IgD-negative memory B cell (primary cell): Measurements from ENCODE around the gene HASPIN. TPM values are rescaled to one million over a fixed set of nuclear protein-coding genes. Genes with fewer than 3 reads are reported as not detected.
"Not testable (repeated sequence)": the region's sequence is repeated elsewhere in the genome, so short reads cannot be mapped to it uniquely, and the experiment has no call there.

Experiments
- H3K27ac Mint-ChIP-seq, 3 donors: one replicate each; pipeline ENCODE4 v1.8.0; 2020 to 2022; ENCODE audit warnings: mild to moderate bottlenecking in 3 of 3, mixed read lengths in 3 of 3, moderate library complexity in 1 of 3
- H3K27me3 Mint-ChIP-seq: one replicate; pipeline ENCODE4 v1.8.0; 2021; ENCODE audit warnings: mixed read lengths
- H3K36me3 Mint-ChIP-seq: one replicate; pipeline ENCODE4 v1.8.0; 2020; ENCODE audit warnings: mild to moderate bottlenecking, mixed read lengths
- H3K4me1 Mint-ChIP-seq, 3 donors: one replicate each; pipeline ENCODE4 v1.8.0; 2020 to 2022; ENCODE audit warnings: mixed read lengths in 3 of 3, mild to moderate bottlenecking in 1 of 3
- H3K4me3 Mint-ChIP-seq, 4 donors: one replicate each; pipeline ENCODE4 v1.8.0; 2020 to 2022; ENCODE audit warnings: mild to moderate bottlenecking in 4 of 4, mixed read lengths in 4 of 4, moderate library complexity in 3 of 4
- H3K9me3 Mint-ChIP-seq, 3 donors: one replicate each; pipeline ENCODE4 v1.8.0; 2020 to 2021; ENCODE audit warnings: mixed read lengths in 3 of 3, mild to moderate bottlenecking in 1 of 3
- polyA plus RNA-seq: library from polyadenylated mRNA; unstranded; fragments of 300-500 nt; fragmentation: Illumina TruSeq; gene quantifications from one replicate; pipeline ENCODE4 v1.2.3, GENCODE V29; 2021

The HASPIN gene
- polyA plus RNA-seq, 1 donor from 2014 or later: 0.34 TPM

DNA sequence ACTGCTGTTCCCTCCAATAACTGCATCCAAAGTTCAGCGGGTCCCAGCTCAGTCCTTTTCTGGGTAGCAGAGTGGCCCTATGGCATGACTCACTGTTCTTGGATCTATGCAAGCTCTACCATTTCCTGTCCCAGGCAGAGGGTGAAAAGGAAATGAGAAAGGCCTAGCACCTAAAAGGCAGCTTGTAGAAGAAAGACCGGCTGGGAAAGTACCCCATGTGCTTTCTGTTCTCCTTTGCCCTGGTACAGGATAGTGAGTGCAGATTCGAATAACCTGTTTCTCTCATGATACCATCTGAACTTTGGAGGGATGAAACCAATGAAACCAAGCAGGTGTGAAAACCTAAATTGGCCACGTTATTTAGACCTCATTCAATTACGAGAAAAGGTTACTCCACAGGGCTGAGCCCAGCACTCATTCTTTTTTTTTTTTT lies 12.7 kb upstream of the HASPIN start:
- Mint-ChIP-seq H3K27ac (peak overlapping the region; percentile 82 to 97 (median 84)), H3K36me3 (peaks cover 2% of the 10 kb centered on the region), H3K4me3 (peak overlapping the region; percentile 66 to 86 (median 81)), H3K27me3 (no peaks in the 10 kb centered on the region), H3K4me1 (peaks cover 38 to 40% (median 38%) of the 10 kb centered on the region in 3 donors), H3K9me3 (no peaks in the 10 kb centered on the region)

- Mint-ChIP-seq H3K27ac (peak overlapping the region; percentile 21 to 82 (median 54)), H3K4me1 (peaks cover 43 to 50% (median 48%) of the 10 kb centered on the region in 3 donors), H3K4me3 (peak overlapping the region in 3 of 4 donors; percentile 19 to 86 (median 48)), H3K36me3 (peaks cover 6% of the 10 kb centered on the region), H3K27me3 (no peaks in the 10 kb centered on the region), H3K9me3 (no peaks in the 10 kb centered on the region)
Observed at GRCh38 chr17:3712811-3713463, 10.8 kb upstream of the HASPIN start.

DNA sequence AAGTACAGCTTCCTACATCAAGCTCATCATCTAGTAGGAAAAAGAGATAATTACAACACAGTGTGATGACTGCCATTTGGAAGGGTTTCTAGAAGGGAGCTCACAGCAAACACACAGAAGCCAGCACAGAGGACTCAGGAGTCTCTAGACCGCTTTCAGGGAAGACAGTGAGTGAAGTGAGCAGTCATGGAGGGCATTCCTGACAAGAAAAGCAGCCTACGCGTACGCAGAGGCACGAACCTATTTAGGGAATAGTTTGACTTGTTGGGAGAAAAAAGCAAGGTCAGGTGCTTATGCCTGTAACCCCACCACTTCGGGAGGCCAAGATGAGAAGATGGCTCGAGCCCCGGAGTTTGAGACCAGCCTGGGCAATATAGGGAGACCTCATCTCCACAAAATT lies 8.4 kb upstream of the HASPIN start:
- Mint-ChIP-seq H3K9me3 (no peaks in the 10 kb centered on the region), H3K27me3 (no peaks in the 10 kb centered on the region), H3K27ac (peak overlapping the region in 1 of 3 donors; percentile 71), H3K4me1 (peaks cover 38 to 48% (median 40%) of the 10 kb centered on the region in 3 donors), H3K36me3 (peaks cover 6% of the 10 kb centered on the region), H3K4me3 (peak overlapping the region in 2 of 4 donors; percentile 47 to 67)

DNA sequence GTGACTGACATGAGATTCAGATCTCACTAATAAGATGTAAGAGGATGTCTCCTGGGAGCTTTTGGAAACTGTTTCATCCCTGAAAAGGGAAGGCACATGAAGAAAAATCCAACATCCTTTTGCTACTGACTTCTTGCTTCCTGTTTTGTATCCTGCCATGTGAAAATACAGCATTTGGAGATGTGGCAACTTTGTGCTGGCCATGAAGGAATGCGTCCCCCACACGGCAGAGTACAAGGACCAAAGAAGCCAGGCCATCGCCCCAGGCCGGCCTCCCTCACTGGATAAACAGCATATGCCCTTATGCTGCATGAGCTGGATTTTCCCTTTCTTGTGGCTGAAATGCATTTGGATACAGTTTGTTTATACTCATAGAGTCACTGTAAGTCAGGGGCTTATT lies 5.5 kb upstream of the HASPIN start:
- Mint-ChIP-seq H3K4me1 (peaks cover 30 to 38% (median 38%) of the 10 kb centered on the region in 3 donors), H3K36me3 (peaks cover 5% of the 10 kb centered on the region), H3K27ac (peak overlapping the region in 1 of 3 donors; percentile 30), H3K4me3 (peak overlapping the region in 2 of 4 donors; percentile 50 to 60), H3K27me3 (no peaks in the 10 kb centered on the region), H3K9me3 (no peaks in the 10 kb centered on the region)

- H3K4me1 Mint-ChIP-seq: peaks cover 30 to 38% (median 38%) of the 10 kb centered on the region in 3 donors
- H3K9me3 Mint-ChIP-seq: no peaks in the 10 kb centered on the region
- no peaks in the 10 kb centered on the region for H3K27me3 Mint-ChIP-seq
- H3K4me3 Mint-ChIP-seq: peak overlapping the region in 1 of 4 donors; percentile 16
- H3K27ac Mint-ChIP-seq: no peak overlapping the region
- peaks cover 5% of the 10 kb centered on the region for H3K36me3 Mint-ChIP-seq
Observed at GRCh38 chr17:3719265-3719664, 4.4 kb upstream of the HASPIN start.

DNA sequence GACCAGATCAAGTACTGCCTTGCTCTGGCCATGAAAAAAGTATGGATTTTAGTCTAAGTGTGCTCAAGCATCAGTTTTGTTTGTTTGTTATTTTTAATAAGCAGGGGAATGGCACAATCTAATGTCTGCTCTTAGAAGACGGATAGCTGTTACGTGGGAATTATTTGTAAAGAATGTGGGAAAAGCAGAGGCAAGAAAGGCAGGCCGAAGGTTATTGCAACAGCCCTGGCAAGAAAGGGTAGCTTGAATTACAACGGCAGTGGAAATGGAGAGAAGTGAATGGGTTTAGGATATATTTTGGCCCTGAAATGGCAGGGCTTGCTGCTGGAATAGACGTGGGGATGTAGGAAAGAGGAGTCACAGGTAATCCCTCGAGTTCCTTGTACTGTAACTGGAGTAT lies 987 bp upstream of the HASPIN start:
- H3K9me3 Mint-ChIP-seq: no peaks in the 10 kb centered on the region

DNA sequence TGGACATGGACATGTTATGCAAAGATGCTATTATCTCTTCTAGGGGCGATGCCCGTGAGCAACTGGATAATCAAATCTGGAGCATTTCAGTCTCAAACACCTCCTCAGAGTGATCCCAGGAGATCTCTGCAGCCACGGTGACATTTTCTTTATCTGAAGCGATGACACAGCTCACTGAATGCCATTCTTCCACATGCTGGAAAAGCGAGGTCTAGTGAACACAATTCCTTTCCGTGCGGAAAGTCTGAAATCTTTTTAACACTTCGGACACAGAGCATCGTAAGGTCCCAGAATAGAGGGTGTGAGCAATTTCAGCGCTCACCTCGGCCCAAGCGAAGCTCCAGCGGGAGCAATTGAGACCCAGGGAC lies 531 bp upstream of the HASPIN start:
- no peaks in the 10 kb centered on the region for H3K9me3 Mint-ChIP-seq
- peak overlapping the region; percentile 94 to 99 (median 96) for H3K4me3 Mint-ChIP-seq
- H3K27me3 Mint-ChIP-seq: no peaks in the 10 kb centered on the region
- H3K36me3 Mint-ChIP-seq: peaks cover 2% of the 10 kb centered on the region
- peaks cover 38 to 50% (median 42%) of the 10 kb centered on the region in 3 donors for H3K4me1 Mint-ChIP-seq
- peak overlapping the region; percentile 81 to 95 (median 91) for H3K27ac Mint-ChIP-seq

More for the DNA sequence above, 987 bp upstream of the HASPIN start:
- no peaks in the 10 kb centered on the region for H3K27me3 Mint-ChIP-seq
- peaks cover 2% of the 10 kb centered on the region for H3K36me3 Mint-ChIP-seq
- peaks cover 37 to 49% (median 43%) of the 10 kb centered on the region in 3 donors for H3K4me1 Mint-ChIP-seq
- H3K4me3 Mint-ChIP-seq: peak overlapping the region; percentile 94 to 99 (median 96)
- H3K27ac Mint-ChIP-seq: peak overlapping the region; percentile 81 to 95 (median 91)

DNA sequence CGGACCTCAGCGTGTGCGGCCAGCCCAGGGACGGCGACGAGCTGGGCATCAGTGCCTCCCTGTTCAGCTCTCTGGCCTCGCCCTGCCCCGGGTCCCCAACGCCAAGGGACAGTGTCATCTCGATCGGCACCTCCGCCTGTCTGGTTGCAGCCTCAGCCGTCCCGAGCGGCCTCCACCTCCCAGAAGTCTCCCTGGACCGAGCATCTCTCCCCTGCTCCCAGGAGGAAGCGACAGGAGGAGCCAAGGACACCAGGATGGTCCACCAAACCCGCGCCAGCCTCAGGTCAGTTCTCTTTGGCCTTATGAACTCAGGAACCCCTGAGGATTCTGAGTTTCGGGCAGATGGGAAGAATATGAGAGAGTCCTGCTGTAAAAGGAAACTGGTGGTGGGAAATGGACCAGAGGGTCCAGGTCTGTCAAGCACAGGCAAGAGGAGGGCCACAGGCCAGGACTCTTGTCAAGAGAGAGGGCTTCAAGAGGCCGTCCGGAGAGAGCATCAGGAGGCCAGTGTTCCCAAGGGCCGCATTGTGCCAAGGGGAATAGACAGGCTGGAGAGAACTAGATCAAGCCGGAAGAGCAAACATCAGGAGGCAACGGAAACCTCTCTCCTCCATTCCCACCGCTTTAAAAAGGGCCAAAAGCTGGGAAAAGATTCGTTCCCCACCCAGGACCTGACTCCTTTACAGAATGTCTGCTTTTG lies 825 bp downstream of the HASPIN start:
- Mint-ChIP-seq H3K4me1 (peaks cover 38 to 49% (median 42%) of the 10 kb centered on the region in 3 donors), H3K27me3 (no peaks in the 10 kb centered on the region), H3K36me3 (peaks cover 2% of the 10 kb centered on the region), H3K4me3 (peak overlapping the region; percentile 88 to 95 (median 94)), H3K9me3 (no peaks in the 10 kb centered on the region), H3K27ac (peak overlapping the region; percentile 47 to 66 (median 57))

- Mint-ChIP-seq H3K4me1 (peaks cover 32 to 44% (median 36%) of the 10 kb centered on the region in 3 donors), H3K36me3 (no peaks in the 10 kb centered on the region), H3K9me3 (no peaks in the 10 kb centered on the region), H3K27me3 (no peaks in the 10 kb centered on the region), H3K27ac (peak overlapping the region in 2 of 3 donors; percentile 52 to 85), H3K4me3 (peak overlapping the region; percentile 33 to 89 (median 64))
Observed at GRCh38 chr17:3727041-3727440, 3.3 kb downstream of the HASPIN start.

DNA sequence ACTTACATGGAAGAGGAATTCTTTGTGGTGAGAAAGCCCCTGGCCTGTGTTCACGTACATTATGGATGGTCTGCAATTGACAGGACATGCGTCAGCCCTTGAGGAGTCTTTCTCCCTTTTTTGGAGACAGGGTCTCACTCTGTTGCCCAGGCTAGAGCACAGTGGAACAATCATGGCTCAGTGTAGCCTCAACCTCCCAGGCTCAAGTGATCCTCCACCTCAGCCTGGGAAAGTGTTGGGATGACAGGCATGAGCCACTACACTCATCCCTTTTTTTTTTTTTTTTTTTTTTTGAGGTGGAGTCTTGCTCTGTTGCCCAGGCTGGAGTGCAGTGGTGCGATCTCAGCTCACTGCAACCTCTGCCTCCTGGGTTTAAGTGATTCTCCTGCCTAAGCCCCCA lies 4.4 kb downstream of the HASPIN start:
- H3K36me3 Mint-ChIP-seq, H3K27ac Mint-ChIP-seq, H3K9me3 Mint-ChIP-seq, H3K27me3 Mint-ChIP-seq: not testable (repeated sequence)
- Mint-ChIP-seq H3K4me3 (peak overlapping the region in 1 of 4 donors; percentile 52), H3K4me1 (peaks cover 29 to 42% (median 31%) of the 10 kb centered on the region in 3 donors)

DNA sequence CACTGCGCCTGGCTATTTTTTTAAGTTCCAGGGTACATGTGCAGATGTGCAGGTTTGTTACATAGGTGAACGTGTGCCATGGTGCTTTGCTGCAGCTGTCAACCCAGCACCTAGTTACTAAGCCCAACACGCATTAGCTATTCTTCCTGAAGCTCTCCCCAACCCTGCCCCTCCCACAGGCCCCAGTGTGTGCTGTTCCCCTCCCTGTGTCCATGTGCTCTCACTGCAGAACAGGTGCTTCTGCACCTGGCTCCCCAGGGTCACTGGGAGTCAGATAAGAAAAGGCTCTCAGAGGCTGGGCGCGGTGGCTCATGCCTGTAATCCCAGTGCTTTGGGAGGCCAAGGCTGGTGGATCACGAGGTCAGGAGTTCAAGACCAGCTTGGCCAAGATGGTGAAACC lies 6.2 kb downstream of the HASPIN start:
- H3K4me3 Mint-ChIP-seq: peak overlapping the region in 1 of 4 donors; percentile 41
- H3K27ac Mint-ChIP-seq: no peak overlapping the region
- H3K4me1 Mint-ChIP-seq: peaks cover 24 to 44% (median 25%) of the 10 kb centered on the region in 3 donors
- H3K9me3 Mint-ChIP-seq: no peaks in the 10 kb centered on the region
- no peaks in the 10 kb centered on the region for H3K27me3 Mint-ChIP-seq
- no peaks in the 10 kb centered on the region for H3K36me3 Mint-ChIP-seq

GRCh38 chr17:3730881-3731429 lies 7.3 kb downstream of the HASPIN start:
- Mint-ChIP-seq H3K4me1 (peaks cover 15 to 34% (median 20%) of the 10 kb centered on the region in 3 donors), H3K27ac (peak overlapping the region in 1 of 3 donors; percentile 27), H3K9me3 (no peaks in the 10 kb centered on the region), H3K36me3 (no peaks in the 10 kb centered on the region), H3K27me3 (no peaks in the 10 kb centered on the region), H3K4me3 (peak overlapping the region in 1 of 4 donors; percentile 58)

DNA sequence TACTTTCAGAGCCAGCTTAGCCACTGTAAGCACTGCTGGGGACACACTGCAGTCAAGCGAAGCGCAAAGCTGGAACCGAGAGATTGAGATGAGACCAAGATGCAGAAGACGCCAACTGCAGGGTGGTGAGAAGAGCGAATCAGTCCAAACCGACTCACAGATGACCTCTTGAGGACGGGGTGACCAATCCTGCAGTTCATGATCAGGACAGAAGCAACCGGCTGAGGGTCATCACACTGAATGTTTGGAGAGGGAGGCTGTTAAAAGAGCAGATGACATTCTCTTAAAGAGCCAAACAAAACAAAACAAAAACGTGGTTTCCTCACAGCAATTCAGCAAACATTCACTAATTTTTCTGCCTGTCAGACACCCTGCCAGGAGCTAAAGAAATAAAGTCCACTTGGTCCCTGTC lies 8.5 kb downstream of the HASPIN start:
- Mint-ChIP-seq H3K9me3 (no peaks in the 10 kb centered on the region), H3K36me3 (no peaks in the 10 kb centered on the region), H3K4me1 (peaks cover 7 to 26% (median 18%) of the 10 kb centered on the region in 3 donors), H3K4me3 (peak overlapping the region; percentile 3 to 82 (median 56)), H3K27me3 (no peaks in the 10 kb centered on the region), H3K27ac (peak overlapping the region in 1 of 3 donors; percentile 71)

DNA sequence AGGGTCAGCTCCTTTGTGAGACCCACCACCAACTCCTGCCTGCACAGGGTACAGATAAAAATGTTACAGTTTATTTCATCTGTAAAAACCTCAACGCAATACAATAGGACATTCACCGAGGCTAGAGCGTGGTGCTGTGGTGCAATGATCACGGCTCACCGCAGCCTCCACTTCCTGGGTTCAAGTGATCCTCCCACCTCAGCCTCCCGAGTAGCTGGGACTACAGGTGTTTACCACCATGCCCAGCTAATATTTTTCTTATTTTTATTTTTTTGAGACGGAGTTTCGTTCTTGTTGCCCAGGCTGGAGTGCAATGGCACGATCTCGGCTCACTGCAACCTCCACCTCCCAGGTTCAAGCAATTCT lies 11.2 kb downstream of the HASPIN start:
- H3K4me1 Mint-ChIP-seq: peaks cover 20 to 38% (median 24%) of the 10 kb centered on the region in 3 donors
- H3K4me3 Mint-ChIP-seq, H3K27me3 Mint-ChIP-seq, H3K36me3 Mint-ChIP-seq, H3K9me3 Mint-ChIP-seq, H3K27ac Mint-ChIP-seq: not testable (repeated sequence)

GRCh38 chr17:3735515-3735914 lies 11.8 kb downstream of the HASPIN start:
- no peaks in the 10 kb centered on the region for H3K9me3 Mint-ChIP-seq
- H3K36me3 Mint-ChIP-seq: no peaks in the 10 kb centered on the region
- H3K4me1 Mint-ChIP-seq: peaks cover 21 to 39% (median 25%) of the 10 kb centered on the region in 3 donors
- no peak overlapping the region for H3K4me3 Mint-ChIP-seq
- H3K27me3 Mint-ChIP-seq: no peaks in the 10 kb centered on the region
- H3K27ac Mint-ChIP-seq: no peak overlapping the region
